Measurements from ENCODE around the gene CTRB1. TPM values are rescaled to one million over a fixed set of nuclear protein-coding genes. Genes with fewer than 3 reads are reported as not detected.

The CTRB1 gene
- total RNA-seq, 1 donor: not detected

- Histone ChIP-seq H3K36me3 (ENCODE audit: insufficient read depth, low read length) (no peaks in the 10 kb centered on the region), H2AFZ (ENCODE audit: low read length) (no peak overlapping the region), H4K20me1 (ENCODE audit: insufficient read depth, low read length) (peaks cover 83% of the 10 kb centered on the region), H3K4me1 (ENCODE audit: insufficient read depth, low read length) (peaks cover 71% of the 10 kb centered on the region), H3K79me2 (ENCODE audit: insufficient read depth, low read length) (peaks cover 95% of the 10 kb centered on the region), H3K4me2 (ENCODE audit: insufficient read depth, low read length) (peak overlapping the region; percentile 69), H3K4me3 (ENCODE audit: insufficient read depth, low read length) (peak overlapping the region; percentile 1), H3K9me3 (ENCODE audit: low read depth, low read length) (no peaks in the 10 kb centered on the region), H3K27me3 (ENCODE audit: insufficient read depth, low read length) (no peaks in the 10 kb centered on the region), H3K27ac (ENCODE audit: low read depth, low read length) (peak overlapping the region; percentile 87)
- peak; percentile 98 for DNase-seq (ENCODE audit: insufficient read length, low spot score, missing footprints)
- no peak for TF ChIP-seq CTCF (IDR thresholded peaks at IDR 0.05; ENCODE audit: extremely low read depth, low read depth, low read length)
Observed at GRCh38 chr16:75254359-75254837, 35.6 kb downstream of the CTRB1 start.

GRCh38 chr16:75256059-75256571 is 37.3 kb downstream of the CTRB1 start:
- H4K20me1 ChIP-seq (ENCODE audit: insufficient read depth, low read length): peaks cover 82% of the 10 kb centered on the region
- no peaks in the 10 kb centered on the region for H3K9me3 ChIP-seq (ENCODE audit: low read depth, low read length)
- H3K27me3 ChIP-seq (ENCODE audit: insufficient read depth, low read length): no peaks in the 10 kb centered on the region
- H3K4me1 ChIP-seq (ENCODE audit: insufficient read depth, low read length): peaks cover 62% of the 10 kb centered on the region
- peak overlapping the region; percentile 51 for H3K4me2 ChIP-seq (ENCODE audit: insufficient read depth, low read length)
- TF ChIP-seq CTCF (IDR thresholded peaks at IDR 0.05; ENCODE audit: extremely low read depth, low read depth, low read length): no peak
- DNase-seq (ENCODE audit: insufficient read length, low spot score, missing footprints): peak; percentile 97
- no peak overlapping the region for H3K4me3 ChIP-seq (ENCODE audit: insufficient read depth, low read length)
- peak overlapping the region; percentile 79 for H3K27ac ChIP-seq (ENCODE audit: low read depth, low read length)
- H3K79me2 ChIP-seq (ENCODE audit: insufficient read depth, low read length): peaks cover 94% of the 10 kb centered on the region
- H2AFZ ChIP-seq (ENCODE audit: low read length): no peak overlapping the region
- H3K36me3 ChIP-seq (ENCODE audit: insufficient read depth, low read length): peaks cover 3% of the 10 kb centered on the region

- Histone ChIP-seq H3K4me3 (ENCODE audit: insufficient read depth, low read length) (peak overlapping the region; percentile 33), H3K9me3 (ENCODE audit: low read depth, low read length) (no peaks in the 10 kb centered on the region), H3K36me3 (ENCODE audit: insufficient read depth, low read length) (peaks cover 3% of the 10 kb centered on the region), H3K79me2 (ENCODE audit: insufficient read depth, low read length) (peaks cover 98% of the 10 kb centered on the region), H3K27ac (ENCODE audit: low read depth, low read length) (peak overlapping the region; percentile 79), H3K4me2 (ENCODE audit: insufficient read depth, low read length) (peak overlapping the region; percentile 51), H3K27me3 (ENCODE audit: insufficient read depth, low read length) (no peaks in the 10 kb centered on the region), H2AFZ (ENCODE audit: low read length) (no peak overlapping the region), H3K4me1 (ENCODE audit: insufficient read depth, low read length) (peaks cover 64% of the 10 kb centered on the region), H4K20me1 (ENCODE audit: insufficient read depth, low read length) (peaks cover 88% of the 10 kb centered on the region)
- DNase-seq (ENCODE audit: insufficient read length, low spot score, missing footprints): peak; percentile 98
- TF ChIP-seq CTCF (IDR thresholded peaks at IDR 0.05; ENCODE audit: extremely low read depth, low read depth, low read length): no peak
Observed at GRCh38 chr16:75256696-75257343, 38.0 kb downstream of the CTRB1 start.

All from osteoblast (primary cell).